ENCODE data around the gene ZNF160. TPM values are rescaled to one million over a fixed set of nuclear protein-coding genes. Genes with fewer than 3 reads are reported as not detected.

ZNF160 gene
- total and polyA plus RNA-seq, 9 donors, result 21.7 to 53.2 (median 37.5) TPM

DNA sequence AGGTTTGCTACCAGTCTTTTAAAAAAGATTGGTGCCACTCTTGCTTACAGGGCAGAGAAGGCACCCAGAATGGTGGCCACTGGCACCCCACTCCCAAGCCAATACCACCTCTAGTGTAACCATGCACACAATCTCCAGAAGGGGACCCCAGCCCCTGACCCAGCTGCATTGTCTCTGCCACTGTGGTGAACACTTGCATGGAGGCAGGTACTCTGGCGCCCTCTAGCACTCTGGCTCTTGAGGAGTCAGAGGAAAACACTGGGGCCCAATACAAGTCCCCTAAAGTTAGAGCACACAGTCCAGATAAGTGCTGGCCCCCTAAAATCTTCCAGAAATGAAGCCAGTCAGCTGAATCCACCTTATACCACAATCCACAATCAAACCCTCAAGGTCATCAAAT, 83.5 kb downstream of the ZNF160 start:
- WGBS, 3 donors, result 4 to 17% (median 12%) methylated on average over 1 of the region's 1 CpG
- Histone ChIP-seq H3K27ac (no peak overlapping the region), H3K27me3 (no peaks in the 10 kb centered on the region), H3K9me3 (peaks cover 0 to 3% of the 10 kb centered on the region in 2 donors), H3K4me1 (ENCODE audit: insufficient read depth) (no peaks in the 10 kb centered on the region), H3K4me3 (no peak overlapping the region), H3K36me3 (no peaks in the 10 kb centered on the region)
- intact Hi-C loops (cut with DNase I), result no loop called here
- no peak for DNase-seq
- TF ChIP-seq EP300 (IDR thresholded peaks at IDR 0.05) (no peak), POLR2A (IDR thresholded peaks at IDR 0.05) (no peak)
- TF ChIP-seq, protein P1, sequence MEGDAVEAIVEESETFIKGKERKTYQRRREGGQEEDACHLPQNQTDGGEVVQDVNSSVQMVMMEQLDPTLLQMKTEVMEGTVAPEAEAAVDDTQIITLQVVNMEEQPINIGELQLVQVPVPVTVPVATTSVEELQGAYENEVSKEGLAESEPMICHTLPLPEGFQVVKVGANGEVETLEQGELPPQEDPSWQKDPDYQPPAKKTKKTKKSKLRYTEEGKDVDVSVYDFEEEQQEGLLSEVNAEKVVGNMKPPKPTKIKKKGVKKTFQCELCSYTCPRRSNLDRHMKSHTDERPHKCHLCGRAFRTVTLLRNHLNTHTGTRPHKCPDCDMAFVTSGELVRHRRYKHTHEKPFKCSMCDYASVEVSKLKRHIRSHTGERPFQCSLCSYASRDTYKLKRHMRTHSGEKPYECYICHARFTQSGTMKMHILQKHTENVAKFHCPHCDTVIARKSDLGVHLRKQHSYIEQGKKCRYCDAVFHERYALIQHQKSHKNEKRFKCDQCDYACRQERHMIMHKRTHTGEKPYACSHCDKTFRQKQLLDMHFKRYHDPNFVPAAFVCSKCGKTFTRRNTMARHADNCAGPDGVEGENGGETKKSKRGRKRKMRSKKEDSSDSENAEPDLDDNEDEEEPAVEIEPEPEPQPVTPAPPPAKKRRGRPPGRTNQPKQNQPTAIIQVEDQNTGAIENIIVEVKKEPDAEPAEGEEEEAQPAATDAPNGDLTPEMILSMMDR (IDR thresholded peaks at IDR 0.05), result no peak

Other genes with a start within 250 kb of the ZNF160 start
- 10 to 100 TPM in 6 of 7 donors, 1 to 10 TPM in 1; 7.0 to 21.0 (median 11.5) TPM for gene ZNF468, start 245.8 kb downstream of the ZNF160 start, total RNA-seq
- gene ZNF468, start 245.8 kb downstream of the ZNF160 start, polyA plus RNA-seq, result 10 to 100 TPM in 1 of 2 donors, 1 to 10 TPM in 1; 8.5 to 15.0 TPM
- 10 to 100 TPM; 10.7 to 28.5 (median 12.2) TPM for gene ZNF320, start 205.8 kb downstream of the ZNF160 start, total RNA-seq
- gene ZNF320, start 205.8 kb downstream of the ZNF160 start, polyA plus RNA-seq, result 10 to 100 TPM in 1 of 2 donors, 1 to 10 TPM in 1; 9.3 to 10.4 TPM
- gene ZNF888, start 180.0 kb downstream of the ZNF160 start, total RNA-seq, result 1 to 10 TPM; 3.4 to 7.9 (median 4.5) TPM
- gene ZNF888, start 180.0 kb downstream of the ZNF160 start, polyA plus RNA-seq, result 1 to 10 TPM; 2.6 to 3.3 TPM
- 10 to 100 TPM in 4 of 7 donors, 1 to 10 TPM in 3; 3.9 to 15.1 (median 11.5) TPM for gene ZNF816, start 140.5 kb downstream of the ZNF160 start, total RNA-seq
- 1 to 10 TPM; 5.2 to 8.7 TPM for gene ZNF816, start 140.5 kb downstream of the ZNF160 start, polyA plus RNA-seq
- gene ERVV-1, start 89.5 kb downstream of the ZNF160 start, total RNA-seq, result not detected
- gene ERVV-1, start 89.5 kb downstream of the ZNF160 start, polyA plus RNA-seq, result not detected
- gene ERVV-2, start 58.7 kb downstream of the ZNF160 start, total RNA-seq, result not detected
- gene ERVV-2, start 58.7 kb downstream of the ZNF160 start, polyA plus RNA-seq, result not detected
- 10 to 100 TPM in 6 of 7 donors, 1 to 10 TPM in 1; 7.0 to 18.6 (median 12.4) TPM for gene ZNF415, start 29.5 kb upstream of the ZNF160 start, total RNA-seq
- 10 to 100 TPM in 1 of 2 donors, 1 to 10 TPM in 1; 9.1 to 12.0 TPM for gene ZNF415, start 29.5 kb upstream of the ZNF160 start, polyA plus RNA-seq
- gene ZNF347, start 55.6 kb upstream of the ZNF160 start, total RNA-seq, result 10 to 100 TPM; 10.6 to 20.5 (median 15.6) TPM
- 1 to 10 TPM; 4.4 to 9.5 TPM for gene ZNF347, start 55.6 kb upstream of the ZNF160 start, polyA plus RNA-seq
- gene ZNF665, start 89.9 kb upstream of the ZNF160 start, total RNA-seq, result 10 to 100 TPM in 3 of 7 donors, 1 to 10 TPM in 4; 3.9 to 13.0 (median 8.8) TPM
- gene ZNF665, start 89.9 kb upstream of the ZNF160 start, polyA plus RNA-seq, result 10 to 100 TPM in 1 of 2 donors, 1 to 10 TPM in 1; 9.2 to 10.2 TPM
- 10 to 100 TPM; 19.4 to 31.3 (median 28.8) TPM for gene ZNF677, start 151.5 kb upstream of the ZNF160 start, total RNA-seq
- gene ZNF677, start 151.5 kb upstream of the ZNF160 start, polyA plus RNA-seq, result 10 to 100 TPM; 19.1 to 23.7 TPM
- under 1 TPM in 1 of 7 donors, not detected in 6; 0.25 TPM for gene VN1R2, start 154.9 kb upstream of the ZNF160 start, total RNA-seq
- gene VN1R2, start 154.9 kb upstream of the ZNF160 start, polyA plus RNA-seq, result not detected
- not detected for gene VN1R4, start 164.3 kb upstream of the ZNF160 start, total RNA-seq
- not detected for gene VN1R4, start 164.3 kb upstream of the ZNF160 start, polyA plus RNA-seq
- 1 to 10 TPM; 3.1 to 8.2 (median 7.3) TPM for gene ZNF845, start 230.3 kb upstream of the ZNF160 start, total RNA-seq
- 1 to 10 TPM; 3.3 to 3.8 TPM for gene ZNF845, start 230.3 kb upstream of the ZNF160 start, polyA plus RNA-seq